Measurements from ENCODE around the gene SLC17A1. TPM values are rescaled to one million over a fixed set of nuclear protein-coding genes. Genes with fewer than 3 reads are reported as not detected.

Gene SLC17A1
- total RNA-seq, 1 experiment from 2014 or later: not detected

DNA sequence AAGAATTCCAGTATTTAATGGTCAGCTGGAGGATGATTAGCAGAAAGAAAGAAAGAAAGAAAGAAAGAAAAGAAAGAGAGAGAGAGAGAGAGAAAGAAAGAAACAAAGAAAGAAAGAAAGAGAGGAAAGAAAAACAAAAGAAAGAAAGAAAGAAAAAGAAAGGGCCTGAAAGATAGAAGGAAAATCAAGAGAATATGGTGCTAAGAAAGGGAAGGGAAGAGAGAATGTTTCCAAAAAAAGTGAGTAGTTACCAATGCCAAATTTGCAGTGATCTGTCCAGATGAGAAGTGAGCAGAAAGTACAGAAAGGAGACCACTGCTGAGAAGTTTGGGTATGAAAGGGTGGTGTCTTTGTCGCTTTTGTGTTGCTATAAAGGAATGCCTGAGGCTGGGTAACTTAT is 50.7 kb downstream of the SLC17A1 start:
- Mint-ChIP-seq H3K4me1 (peaks cover 7% of the 10 kb centered on the region; the same call in 1 of the 2 replicates), H3K27ac (no peak overlapping the region), H3K4me3 (no peak overlapping the region), H3K27me3 (ENCODE audit: low read depth) (no peaks in the 10 kb centered on the region), H3K9me3 (no peaks in the 10 kb centered on the region), H3K36me3 (no peaks in the 10 kb centered on the region)
- CTCF ChIA-PET: interaction anchor here (0.7 to 1.2 kb wide), 3 partner anchors 48 to 212 kb away, joined by 3 to 4 read pairs (median 3); no protein-coding TSS in a partner anchor
- POLR2A ChIA-PET: interaction anchor here (0.7 kb wide), 1 partner anchor 594 kb away, joined by 4 read pairs; no protein-coding TSS in a partner anchor
- TF ChIP-seq, protein P1, sequence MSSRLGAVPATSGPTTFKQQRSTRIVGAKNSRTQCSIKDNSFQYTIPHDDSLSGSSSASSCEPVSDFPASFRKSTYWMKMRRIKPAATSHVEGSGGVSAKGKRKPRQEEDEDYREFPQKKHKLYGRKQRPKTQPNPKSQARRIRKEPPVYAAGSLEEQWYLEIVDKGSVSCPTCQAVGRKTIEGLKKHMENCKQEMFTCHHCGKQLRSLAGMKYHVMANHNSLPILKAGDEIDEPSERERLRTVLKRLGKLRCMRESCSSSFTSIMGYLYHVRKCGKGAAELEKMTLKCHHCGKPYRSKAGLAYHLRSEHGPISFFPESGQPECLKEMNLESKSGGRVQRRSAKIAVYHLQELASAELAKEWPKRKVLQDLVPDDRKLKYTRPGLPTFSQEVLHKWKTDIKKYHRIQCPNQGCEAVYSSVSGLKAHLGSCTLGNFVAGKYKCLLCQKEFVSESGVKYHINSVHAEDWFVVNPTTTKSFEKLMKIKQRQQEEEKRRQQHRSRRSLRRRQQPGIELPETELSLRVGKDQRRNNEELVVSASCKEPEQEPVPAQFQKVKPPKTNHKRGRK (CRISPR knock-in tag; IDR thresholded peaks at IDR 0.05; ENCODE audit: borderline replicate concordance): 0 out of 2 replicates have a peak, but pooled peaks have one; percentile 68
- no peak for TF ChIP-seq CBFB (CRISPR knock-in tag; IDR thresholded peaks at IDR 0.05; ENCODE audit: low read depth)
- ATAC-seq: no peak
- no peak for DNase-seq (ENCODE audit: low spot score)

DNA sequence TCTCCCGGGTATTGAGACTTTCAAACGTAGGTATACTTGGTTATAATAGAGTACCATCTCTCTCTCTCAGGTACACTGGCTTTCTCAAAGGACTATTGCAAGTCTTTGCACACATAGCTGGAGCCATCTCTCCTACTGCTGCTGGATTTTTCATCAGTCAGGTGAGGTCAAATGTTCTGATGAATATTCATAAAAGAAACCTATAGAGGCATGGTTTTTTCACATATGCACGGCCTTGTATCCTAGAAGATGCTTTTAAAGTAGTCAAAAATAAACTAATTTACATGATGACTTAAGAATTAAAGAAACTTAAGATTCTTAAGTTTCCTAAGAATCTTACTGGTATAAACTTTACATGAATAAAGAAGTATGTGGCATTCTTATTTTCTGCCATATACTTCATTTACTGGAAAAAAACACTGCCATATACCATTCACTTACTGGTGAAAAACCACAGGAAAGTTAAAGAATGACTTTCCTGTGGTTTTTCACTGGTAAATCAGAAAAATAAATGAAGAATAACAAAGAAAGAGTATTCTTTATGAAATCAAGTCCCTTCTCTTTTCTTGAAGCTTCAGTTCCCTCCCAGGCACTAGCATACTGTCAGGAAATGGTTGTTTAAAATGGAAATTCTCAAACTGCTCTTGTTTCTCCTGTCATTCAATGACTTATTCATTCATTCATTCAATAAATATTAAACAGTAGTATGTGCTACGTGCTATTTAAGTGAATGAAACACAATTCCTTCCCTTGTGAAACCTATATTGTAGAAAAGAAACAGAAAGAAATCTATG is 53.8 kb downstream of the SLC17A1 start:
- ATAC-seq: no peak
- Mint-ChIP-seq H3K9me3 (no peaks in the 10 kb centered on the region), H3K4me1 (peaks cover 7% of the 10 kb centered on the region; the same call in 1 of the 2 replicates), H3K27me3 (ENCODE audit: low read depth) (no peaks in the 10 kb centered on the region), H3K27ac (no peak overlapping the region), H3K4me3 (no peak overlapping the region), H3K36me3 (no peaks in the 10 kb centered on the region)
- no peak for TF ChIP-seq ETV6 (CRISPR knock-in tag; IDR thresholded peaks at IDR 0.05)
- ChIA-PET CTCF (no interaction called here), POLR2A (no interaction called here)
- no peak for DNase-seq (ENCODE audit: low spot score)

DNA sequence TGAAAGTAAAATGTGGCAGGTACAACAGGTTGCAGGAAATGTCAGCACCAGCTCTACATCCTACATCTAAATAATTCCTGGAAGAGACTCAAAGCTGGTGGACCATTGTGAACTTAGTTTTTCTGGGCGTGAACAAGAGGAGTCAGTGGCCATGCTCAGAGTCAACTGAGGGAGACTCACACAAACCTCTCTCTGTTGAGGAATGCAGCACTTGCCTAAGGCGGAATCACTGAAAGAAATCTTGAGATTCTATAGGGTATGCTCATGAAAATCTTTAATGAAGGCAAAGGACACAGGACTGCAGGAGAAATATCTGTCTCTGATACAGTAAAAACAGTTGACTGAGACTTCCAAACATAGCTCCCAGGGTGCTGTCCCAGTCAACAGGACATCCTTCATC is 54.8 kb downstream of the SLC17A1 start:
- no peak overlapping the region for H3K27ac Mint-ChIP-seq
- DNase-seq (ENCODE audit: low spot score): no peak
- H3K36me3 Mint-ChIP-seq: no peaks in the 10 kb centered on the region
- peaks cover 7% of the 10 kb centered on the region; the same call in 1 of the 2 replicates for H3K4me1 Mint-ChIP-seq
- CTCF ChIA-PET: no interaction called here
- H3K9me3 Mint-ChIP-seq: no peaks in the 10 kb centered on the region
- POLR2A ChIA-PET: no interaction called here
- ATAC-seq: 0 out of 2 replicates have a peak, but pooled peaks have one; percentile 28
- no peaks in the 10 kb centered on the region for H3K27me3 Mint-ChIP-seq (ENCODE audit: low read depth)
- TF ChIP-seq, protein P2, sequence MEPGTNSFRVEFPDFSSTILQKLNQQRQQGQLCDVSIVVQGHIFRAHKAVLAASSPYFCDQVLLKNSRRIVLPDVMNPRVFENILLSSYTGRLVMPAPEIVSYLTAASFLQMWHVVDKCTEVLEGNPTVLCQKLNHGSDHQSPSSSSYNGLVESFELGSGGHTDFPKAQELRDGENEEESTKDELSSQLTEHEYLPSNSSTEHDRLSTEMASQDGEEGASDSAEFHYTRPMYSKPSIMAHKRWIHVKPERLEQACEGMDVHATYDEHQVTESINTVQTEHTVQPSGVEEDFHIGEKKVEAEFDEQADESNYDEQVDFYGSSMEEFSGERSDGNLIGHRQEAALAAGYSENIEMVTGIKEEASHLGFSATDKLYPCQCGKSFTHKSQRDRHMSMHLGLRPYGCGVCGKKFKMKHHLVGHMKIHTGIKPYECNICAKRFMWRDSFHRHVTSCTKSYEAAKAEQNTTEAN (CRISPR knock-in tag; IDR thresholded peaks at IDR 0.05): no peak
- TF ChIP-seq, protein P1 (CRISPR knock-in tag; IDR thresholded peaks at IDR 0.05; ENCODE audit: borderline replicate concordance): no peak
- TF ChIP-seq ZNF121 (CRISPR knock-in tag; IDR thresholded peaks at IDR 0.05) (no peak), GRHL2 (CRISPR knock-in tag; IDR thresholded peaks at IDR 0.05; ENCODE audit: insufficient replicate concordance, severe bottlenecking) (no peak), ZBTB21 (CRISPR knock-in tag; IDR thresholded peaks at IDR 0.05; ENCODE audit: borderline replicate concordance) (no peak), FOXJ3 (CRISPR knock-in tag; IDR thresholded peaks at IDR 0.05; ENCODE audit: borderline replicate concordance) (no peak)
- TF ChIP-seq, protein P3, sequence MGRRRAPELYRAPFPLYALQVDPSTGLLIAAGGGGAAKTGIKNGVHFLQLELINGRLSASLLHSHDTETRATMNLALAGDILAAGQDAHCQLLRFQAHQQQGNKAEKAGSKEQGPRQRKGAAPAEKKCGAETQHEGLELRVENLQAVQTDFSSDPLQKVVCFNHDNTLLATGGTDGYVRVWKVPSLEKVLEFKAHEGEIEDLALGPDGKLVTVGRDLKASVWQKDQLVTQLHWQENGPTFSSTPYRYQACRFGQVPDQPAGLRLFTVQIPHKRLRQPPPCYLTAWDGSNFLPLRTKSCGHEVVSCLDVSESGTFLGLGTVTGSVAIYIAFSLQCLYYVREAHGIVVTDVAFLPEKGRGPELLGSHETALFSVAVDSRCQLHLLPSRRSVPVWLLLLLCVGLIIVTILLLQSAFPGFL (CRISPR knock-in tag; IDR thresholded peaks at IDR 0.05; ENCODE audit: borderline replicate concordance): no peak
- no peak overlapping the region for H3K4me3 Mint-ChIP-seq

DNA sequence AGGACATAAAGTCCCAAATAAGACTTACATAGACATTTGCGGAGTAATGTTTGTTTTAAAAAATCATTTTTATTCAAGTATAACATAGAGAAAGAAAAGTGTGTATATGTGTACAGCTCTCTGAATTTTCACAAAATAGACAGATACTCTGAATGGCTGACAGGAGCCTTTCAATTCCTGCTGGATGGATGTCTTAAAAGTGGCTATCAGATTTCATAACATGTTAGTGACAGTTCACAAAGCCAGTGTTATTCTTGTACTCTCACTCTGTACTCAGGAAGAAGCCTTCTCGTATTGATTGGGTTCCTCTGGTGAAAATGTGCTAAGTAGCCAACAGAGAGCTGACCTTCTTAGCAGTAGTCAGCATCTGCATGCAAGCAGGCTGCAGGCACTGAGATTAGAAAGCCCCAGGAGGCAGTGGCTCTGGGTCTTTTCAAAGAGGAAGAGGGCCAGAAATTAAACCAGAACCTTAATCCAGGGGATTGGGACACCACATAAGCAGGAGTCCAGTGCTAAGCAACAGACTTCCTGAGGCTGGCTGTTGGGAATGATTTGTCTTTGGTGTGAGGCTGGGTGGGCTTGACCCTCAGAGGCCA is 57.6 kb downstream of the SLC17A1 start:
- no peak overlapping the region for H3K27ac Mint-ChIP-seq
- ATAC-seq (peak; percentile 47), DNase-seq (ENCODE audit: low spot score) (no peak)
- POLR2A ChIA-PET: no interaction called here
- H3K27me3 Mint-ChIP-seq (ENCODE audit: low read depth): no peaks in the 10 kb centered on the region
- H3K4me1 Mint-ChIP-seq: peaks cover 7% of the 10 kb centered on the region; the same call in 1 of the 2 replicates
- no peak for TF ChIP-seq ESRRA (CRISPR knock-in tag; IDR thresholded peaks at IDR 0.05; ENCODE audit: borderline replicate concordance)
- no peak for TF ChIP-seq JUN (CRISPR knock-in tag; IDR thresholded peaks at IDR 0.05)
- TF ChIP-seq GTF2I (CRISPR knock-in tag; conservative IDR thresholded peaks at IDR 0.05): no peak
- TF ChIP-seq, protein P4, sequence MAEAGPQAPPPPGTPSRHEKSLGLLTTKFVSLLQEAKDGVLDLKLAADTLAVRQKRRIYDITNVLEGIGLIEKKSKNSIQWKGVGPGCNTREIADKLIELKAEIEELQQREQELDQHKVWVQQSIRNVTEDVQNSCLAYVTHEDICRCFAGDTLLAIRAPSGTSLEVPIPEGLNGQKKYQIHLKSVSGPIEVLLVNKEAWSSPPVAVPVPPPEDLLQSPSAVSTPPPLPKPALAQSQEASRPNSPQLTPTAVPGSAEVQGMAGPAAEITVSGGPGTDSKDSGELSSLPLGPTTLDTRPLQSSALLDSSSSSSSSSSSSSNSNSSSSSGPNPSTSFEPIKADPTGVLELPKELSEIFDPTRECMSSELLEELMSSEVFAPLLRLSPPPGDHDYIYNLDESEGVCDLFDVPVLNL (CRISPR knock-in tag; IDR thresholded peaks at IDR 0.05; ENCODE audit: borderline replicate concordance, low read depth): no peak
- TF ChIP-seq CBFB (CRISPR knock-in tag; IDR thresholded peaks at IDR 0.05; ENCODE audit: low read depth): no peak
- H3K36me3 Mint-ChIP-seq: no peaks in the 10 kb centered on the region
- no peaks in the 10 kb centered on the region for H3K9me3 Mint-ChIP-seq
- no peak overlapping the region for H3K4me3 Mint-ChIP-seq
- CTCF ChIA-PET: no interaction called here
